Lower lobe of right lung (tissue), 2 donors: ENCODE data around the gene FBXO45. TPM values are rescaled to one million over a fixed set of nuclear protein-coding genes. Genes with fewer than 3 reads are reported as not detected.
"Not testable (repeated sequence)": the region's sequence is repeated elsewhere in the genome, so short reads cannot be mapped to it uniquely, and the experiment has no call there.

Experiments used
- ATAC-seq, 2 donors: fragments of 200-7000 bp; cut with Tn5 transposase; one replicate each; pipeline ENCODE4 v1.9.1; 2020 to 2022; ENCODE audit warnings: mild to moderate bottlenecking in 2 of 2, moderate library complexity in 2 of 2
- DNase-seq: peaks from one replicate; pipeline ENCODE4 v3.0.0-alpha.2; 2020
- H3K27ac ChIP-seq: fragments of 200-600 bp; one replicate; pipeline ENCODE4 v1.8.0; 2022
- H3K27me3 ChIP-seq: fragments of 200-600 bp; one replicate; pipeline ENCODE4 v1.8.0; 2022; ENCODE audit warnings: low read depth
- H3K36me3 ChIP-seq: fragments of 200-600 bp; one replicate; pipeline ENCODE4 v1.8.0; 2022; ENCODE audit warnings: mild to moderate bottlenecking
- H3K4me1 ChIP-seq: fragments of 200-600 bp; one replicate; pipeline ENCODE4 v1.8.0; 2022
- H3K4me3 ChIP-seq: fragments of 200-600 bp; one replicate; pipeline ENCODE4 v1.8.0; 2022; ENCODE audit warnings: mild to moderate bottlenecking
- H3K9me3 ChIP-seq: fragments of 200-600 bp; one replicate; pipeline ENCODE4 v1.8.0; 2022
- CTCF ChIP-seq: fragments of 200-600 bp; IDR thresholded peaks from one replicate; pipeline ENCODE4 v1.8.0; 2022; ENCODE audit warnings: antibody characterized with exemption, mild to moderate bottlenecking
- intact Hi-C: fragments of 100-400 bp; cut with DNase I; formaldehyde crosslinking; loops from one replicate; pipeline ENCODE4 v1.11.0; 2022
- total RNA-seq: library from RNA; stranded (reverse); fragmentation: NEBNext Ultra II Directional; extraction: Animal tissue kit (Norgen Biotek cat#: 25700); gene quantifications from one replicate; pipeline ENCODE4 v1.2.1, GENCODE V29; 2021
- donor health status: DM: no; HTN: yes; CAD: no; lungs with severe emphysema.

FBXO45 gene
- total RNA-seq, 1 donor from 2014 or later: 7.3 TPM

- no peak for TF ChIP-seq CTCF
- intact Hi-C loops: no loop called here
- Histone ChIP-seq H3K27me3 (no peaks in the 10 kb centered on the region), H3K9me3 (no peaks in the 10 kb centered on the region), H3K27ac (peak overlapping the region; percentile 94), H3K4me1 (peaks cover 43% of the 10 kb centered on the region), H3K4me3 (no peak overlapping the region), H3K36me3 (no peaks in the 10 kb centered on the region)
- ATAC-seq (no peak), DNase-seq (no peak)
Observed at GRCh38 chr3:196634224-196634623, 65.8 kb downstream of the FBXO45 start.

GRCh38 chr3:196634829-196635228 is 66.4 kb downstream of the FBXO45 start:
- Histone ChIP-seq H3K4me1 (peaks cover 45% of the 10 kb centered on the region), H3K4me3 (no peak overlapping the region), H3K27me3 (no peaks in the 10 kb centered on the region), H3K9me3 (no peaks in the 10 kb centered on the region), H3K36me3 (no peaks in the 10 kb centered on the region), H3K27ac (no peak overlapping the region)
- no peak for DNase-seq
- intact Hi-C loops: no loop called here
- no peak for TF ChIP-seq CTCF
- ATAC-seq: no peak

GRCh38 chr3:196636369-196637349 is 68.2 kb downstream of the FBXO45 start:
- DNase-seq (no peak), ATAC-seq (no peak)
- Histone ChIP-seq H3K27me3 (no peaks in the 10 kb centered on the region), H3K4me3 (no peak overlapping the region), H3K9me3 (no peaks in the 10 kb centered on the region), H3K36me3 (no peaks in the 10 kb centered on the region), H3K27ac (no peak overlapping the region), H3K4me1 (peaks cover 51% of the 10 kb centered on the region)
- TF ChIP-seq CTCF: no peak
- intact Hi-C loops: no loop called here

- H3K27me3 ChIP-seq, H3K36me3 ChIP-seq, ATAC-seq, H3K4me3 ChIP-seq, DNase-seq, H3K9me3 ChIP-seq, intact Hi-C loops: not testable (repeated sequence)
- H3K27ac ChIP-seq: peak overlapping the region; percentile 86
- peaks cover 50% of the 10 kb centered on the region for H3K4me1 ChIP-seq
Observed at GRCh38 chr3:196637941-196638340, 69.5 kb downstream of the FBXO45 start.

Other genes with a start within 250 kb of the FBXO45 start
- gene TM4SF19, start 230.3 kb upstream of the FBXO45 start, total RNA-seq: 4.3 TPM
- 56.2 TPM for gene UBXN7, start 136.2 kb upstream of the FBXO45 start, total RNA-seq
- gene RNF168, start 64.9 kb upstream of the FBXO45 start, total RNA-seq: 24.3 TPM
- gene SMCO1, start 53.3 kb upstream of the FBXO45 start, total RNA-seq: not detected
- gene WDR53, start 106 bp upstream of the FBXO45 start, total RNA-seq: 9.5 TPM
- gene NRROS, start 71.0 kb downstream of the FBXO45 start, total RNA-seq: 20.7 TPM
- 2.2 TPM for gene CEP19, start 143.6 kb downstream of the FBXO45 start, total RNA-seq
- gene PIGX, start 143.7 kb downstream of the FBXO45 start, total RNA-seq: 14.1 TPM
- gene PAK2, start 171.2 kb downstream of the FBXO45 start, total RNA-seq: 80.7 TPM